Amniotic stem cell (primary cell): ENCODE measurements around the gene ABLIM1.

Experiments used
- DNase-seq: peaks from one replicate; lab custom pipeline; 2025; lab: John Stamatoyannopoulos, UW

Gene ABLIM1

GRCh38 chr10:114679552-114679951 lies 21.5 kb upstream of the ABLIM1 start:
- no peak for DNase-seq

DNA sequence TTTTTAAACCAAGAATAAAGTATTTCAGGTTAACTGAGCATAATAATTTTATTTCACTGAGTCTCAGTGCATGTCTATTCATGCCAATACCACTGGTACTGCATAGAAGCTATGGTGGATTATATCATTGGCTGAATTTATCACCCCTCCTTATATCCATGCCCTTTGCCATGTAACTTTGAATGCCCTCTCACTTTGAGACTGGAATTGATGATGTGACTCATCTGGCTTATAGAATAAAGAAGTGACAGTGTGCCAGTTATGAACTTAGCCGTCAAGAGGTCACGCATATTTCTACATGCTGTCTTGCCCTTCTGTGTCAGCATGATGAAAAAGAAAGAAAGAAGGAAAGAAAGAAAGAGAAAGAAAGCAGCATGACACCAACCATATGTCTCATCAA lies 20.7 kb upstream of the ABLIM1 start:
- DNase-seq, result no peak

DNA sequence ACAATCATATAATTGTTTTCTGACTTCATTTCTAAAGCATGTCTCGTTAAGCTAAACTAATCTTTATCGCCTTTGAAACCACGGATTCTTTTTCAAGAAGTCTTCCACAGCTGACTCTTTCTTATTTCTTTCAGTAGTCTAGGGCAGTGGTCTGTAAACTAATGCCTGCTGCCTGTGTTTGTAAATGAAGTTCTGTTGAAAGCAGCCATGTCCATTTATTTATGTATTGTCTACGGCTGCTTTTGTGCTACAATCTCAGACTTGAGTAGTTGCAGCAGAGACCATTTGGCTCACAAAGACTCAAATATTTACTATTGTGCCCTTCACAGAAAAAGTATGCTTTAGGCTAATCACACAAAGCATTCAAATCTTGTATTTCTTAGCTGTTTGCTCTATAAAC lies 20.3 kb upstream of the ABLIM1 start:
- no peak for DNase-seq

GRCh38 chr10:114674346-114674745 lies 16.3 kb upstream of the ABLIM1 start:
- DNase-seq, result no peak

- no peak for DNase-seq
Measured at GRCh38 chr10:114669648-114670047, 11.6 kb upstream of the ABLIM1 start.

GRCh38 chr10:114668375-114669080 lies 10.5 kb upstream of the ABLIM1 start:
- DNase-seq, result no peak

- DNase-seq, result no peak
Measured at GRCh38 chr10:114665873-114666272, 7.8 kb upstream of the ABLIM1 start.

DNA sequence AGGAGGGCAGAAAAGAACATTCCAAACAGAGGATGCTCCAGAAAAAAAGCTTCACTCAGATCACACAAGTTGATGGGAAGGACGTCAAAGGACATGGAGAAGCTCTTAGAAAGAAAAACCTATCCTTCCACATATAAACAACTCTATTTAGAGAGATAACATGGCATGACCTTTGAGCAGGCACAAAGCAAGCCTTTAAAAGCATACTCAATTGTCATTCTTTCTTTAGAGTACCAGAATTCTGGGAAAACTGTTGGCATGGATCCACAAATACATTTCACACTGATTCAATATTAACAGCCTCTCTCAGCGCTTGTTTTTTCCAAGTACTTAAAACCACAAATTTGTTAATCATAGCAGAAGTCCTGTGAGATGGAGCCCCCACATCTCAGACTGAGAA lies 7.3 kb upstream of the ABLIM1 start:
- DNase-seq, result no peak

GRCh38 chr10:114664127-114664526 lies 6.1 kb upstream of the ABLIM1 start:
- no peak for DNase-seq

- no peak for DNase-seq
Measured at GRCh38 chr10:114663626-114664025, 5.6 kb upstream of the ABLIM1 start.

DNA sequence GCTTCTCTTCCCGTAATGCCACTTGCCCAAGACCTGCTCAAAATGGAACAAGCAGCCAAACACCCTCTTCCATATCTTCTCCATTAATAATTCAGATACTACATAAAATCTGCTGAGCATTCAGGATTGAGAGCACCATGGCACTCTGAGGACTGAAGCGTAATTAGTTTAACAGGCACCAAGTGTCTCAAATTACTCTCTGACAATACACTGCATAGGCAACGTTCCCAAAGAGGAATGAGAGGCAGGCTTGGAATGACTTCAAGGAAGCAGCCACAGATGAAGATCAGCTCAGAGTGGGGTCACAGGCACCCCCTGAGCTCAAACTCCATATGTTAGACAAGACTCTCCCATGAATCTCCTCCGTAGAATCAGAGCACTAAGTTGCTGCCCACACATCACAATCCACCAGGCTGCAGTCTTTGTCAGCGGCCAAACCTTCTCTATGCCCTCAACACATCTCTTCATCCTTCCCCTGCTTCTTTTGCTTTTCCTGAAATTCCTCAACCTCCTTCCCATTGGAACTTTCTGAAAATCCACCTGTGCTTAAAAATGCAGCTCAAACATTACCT lies 4.7 kb upstream of the ABLIM1 start:
- DNase-seq, result no peak

DNA sequence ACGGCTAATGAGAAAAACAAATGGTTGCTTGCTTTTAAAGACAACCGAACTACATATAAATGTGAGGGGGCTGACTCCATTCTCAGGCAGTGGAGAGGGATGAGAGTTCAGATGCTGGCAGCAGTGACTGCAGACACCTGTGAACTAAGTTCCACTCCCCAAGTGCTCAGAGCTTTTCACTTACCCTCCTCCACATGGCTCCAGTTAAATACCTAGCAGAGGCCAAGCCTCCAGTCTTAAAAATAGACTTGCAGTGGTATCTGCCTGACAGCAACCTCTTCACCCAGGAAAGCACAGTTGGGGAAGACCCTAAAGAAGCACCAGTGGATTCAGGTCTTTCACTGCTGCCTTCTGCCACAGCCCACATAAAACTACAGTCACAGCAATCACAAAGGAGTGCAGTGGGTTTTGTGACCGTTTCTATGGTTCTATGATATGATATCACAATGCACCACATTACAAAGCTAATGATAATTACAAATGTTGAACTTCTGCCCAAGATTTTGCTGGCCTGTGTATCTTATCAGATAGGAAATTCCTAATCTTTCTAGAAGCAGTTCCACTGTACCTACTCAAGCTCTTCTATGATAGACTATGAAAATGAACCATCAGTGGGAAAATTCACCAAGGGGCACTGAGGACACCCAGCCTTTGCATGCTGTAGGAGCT lies 3.3 kb upstream of the ABLIM1 start:
- no peak for DNase-seq

GRCh38 chr10:114655671-114656070 lies 2.4 kb downstream of the ABLIM1 start:
- no peak for DNase-seq

- DNase-seq, result no peak
Measured at GRCh38 chr10:114654822-114655575, 3.1 kb downstream of the ABLIM1 start.

GRCh38 chr10:114653926-114654325 lies 4.1 kb downstream of the ABLIM1 start:
- no peak for DNase-seq

DNA sequence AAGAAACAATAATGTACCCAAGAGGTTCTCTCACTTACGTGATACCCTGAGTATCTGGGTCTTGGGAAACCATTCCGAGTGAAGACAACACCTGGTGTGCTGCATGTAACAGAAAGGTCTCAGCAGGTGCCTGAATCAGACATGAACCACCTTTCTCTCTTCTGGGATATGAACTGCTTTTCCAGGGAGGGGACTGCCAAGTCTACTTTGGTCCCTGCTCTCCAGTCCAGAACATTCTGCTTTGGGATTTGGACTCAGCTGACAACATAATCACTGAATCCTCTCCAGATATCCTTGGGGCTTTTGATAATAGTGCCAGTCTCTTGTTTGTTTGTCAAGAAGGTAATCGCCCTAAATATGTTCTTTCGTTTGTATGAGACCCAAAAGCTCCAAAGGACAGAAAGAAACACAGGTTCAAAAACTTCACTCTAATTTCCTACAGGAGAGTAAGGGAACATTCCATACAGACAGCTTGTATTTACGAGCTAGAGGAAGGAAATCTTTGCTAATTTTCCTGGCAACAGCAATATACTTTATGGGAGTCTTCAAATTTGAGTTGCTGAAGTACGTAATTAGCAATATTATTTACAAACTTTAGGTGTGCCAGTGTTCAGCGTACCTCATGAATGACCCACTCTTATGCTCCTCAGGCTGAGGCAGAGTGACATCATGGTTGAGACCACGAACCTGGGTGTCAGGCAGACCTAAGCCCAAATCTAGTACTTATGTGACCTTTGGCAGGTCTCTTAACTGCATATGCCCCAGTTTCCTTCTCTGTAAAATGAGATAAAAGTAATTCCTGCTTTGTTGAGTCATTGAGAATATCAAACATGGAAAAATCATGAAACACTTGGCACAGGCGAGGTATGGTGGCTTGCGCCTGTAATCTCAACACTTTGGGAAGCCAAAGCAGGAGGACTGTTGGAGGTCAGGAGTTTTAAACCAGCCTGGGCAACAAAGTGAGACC lies 5.4 kb downstream of the ABLIM1 start:
- no peak for DNase-seq

GRCh38 chr10:114650831-114651230 lies 7.2 kb downstream of the ABLIM1 start:
- no peak for DNase-seq

GRCh38 chr10:114650266-114650665 lies 7.8 kb downstream of the ABLIM1 start:
- no peak for DNase-seq

GRCh38 chr10:114649217-114649903 lies 8.7 kb downstream of the ABLIM1 start:
- no peak for DNase-seq

DNA sequence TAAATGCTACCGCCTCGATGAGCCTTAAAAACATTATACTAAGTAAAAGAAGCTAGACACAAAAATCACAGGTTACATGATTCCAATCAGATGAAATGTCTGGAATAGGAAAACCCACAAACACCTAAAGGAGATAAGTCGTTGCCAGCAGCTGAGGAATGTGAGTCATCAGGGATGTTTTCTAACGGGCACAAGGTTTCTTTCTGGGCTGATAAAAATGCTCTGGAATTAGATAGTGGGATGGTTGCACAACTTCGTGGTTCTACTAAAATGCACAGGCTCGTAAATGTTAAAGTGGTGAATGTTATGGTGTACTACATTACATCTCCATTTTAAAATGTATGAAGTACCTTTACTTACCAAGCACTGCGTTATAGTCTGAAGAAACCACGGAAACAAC lies 9.7 kb downstream of the ABLIM1 start:
- peak; percentile 45 for DNase-seq

DNA sequence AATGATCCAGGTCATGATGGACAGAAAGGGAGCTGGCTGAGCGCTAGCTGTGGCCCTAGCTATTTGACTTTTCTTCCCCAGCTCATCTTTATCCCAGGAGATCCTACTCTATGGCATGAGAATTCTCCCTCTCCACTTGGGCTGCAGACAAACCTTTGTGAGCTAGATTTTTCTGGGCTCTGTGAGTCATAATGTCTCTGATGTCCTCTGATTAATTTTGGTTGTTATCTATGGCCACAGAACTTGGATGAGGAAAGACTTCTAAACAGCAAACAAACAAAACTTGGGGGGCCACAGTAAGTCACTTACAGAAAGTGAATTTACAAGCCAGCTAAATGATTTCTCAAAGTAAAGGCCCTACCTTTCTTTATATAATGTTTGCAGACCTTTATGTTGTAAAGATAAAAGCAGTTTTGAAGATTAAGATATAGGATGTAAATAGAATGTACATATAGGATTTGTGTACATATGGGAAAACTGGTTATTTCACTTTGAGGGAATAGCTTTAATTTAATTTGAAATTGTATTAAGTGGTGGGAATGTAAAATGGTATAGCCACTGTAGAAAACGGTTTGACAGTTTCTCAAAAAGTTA lies 10.4 kb downstream of the ABLIM1 start:
- no peak for DNase-seq
